Choroid plexus epithelial cell (primary cell): Measurements from ENCODE around the gene TBC1D21.

Source experiments
- DNase-seq: peaks from one replicate; pipeline ENCODE4 v3.0.0-alpha.2; 2010; ENCODE audit warnings: low read depth
- H3K4me3 ChIP-seq: 2 replicates; pipeline ENCODE4 v1.5.1; 2011; ENCODE audit warnings: low read depth, mild to moderate bottlenecking, control low read depth, low read length, moderate library complexity
- TF ChIP-seq, protein P1 (sequence below): conservative IDR thresholded peaks from 2 replicates; pipeline ENCODE4 v1.5.1; 2011; ENCODE audit warnings: low read depth, mild to moderate bottlenecking, control low read depth, inconsistent platforms, low read length, moderate library complexity

The TBC1D21 gene, protein sequence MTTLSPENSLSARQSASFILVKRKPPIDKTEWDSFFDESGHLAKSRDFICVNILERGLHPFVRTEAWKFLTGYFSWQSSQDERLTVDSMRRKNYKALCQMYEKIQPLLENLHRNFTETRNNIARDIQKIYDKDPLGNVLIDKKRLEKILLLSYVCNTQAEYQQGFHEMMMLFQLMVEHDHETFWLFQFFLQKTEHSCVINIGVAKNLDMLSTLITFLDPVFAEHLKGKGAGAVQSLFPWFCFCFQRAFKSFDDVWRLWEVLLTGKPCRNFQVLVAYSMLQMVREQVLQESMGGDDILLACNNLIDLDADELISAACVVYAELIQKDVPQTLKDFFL

DNA sequence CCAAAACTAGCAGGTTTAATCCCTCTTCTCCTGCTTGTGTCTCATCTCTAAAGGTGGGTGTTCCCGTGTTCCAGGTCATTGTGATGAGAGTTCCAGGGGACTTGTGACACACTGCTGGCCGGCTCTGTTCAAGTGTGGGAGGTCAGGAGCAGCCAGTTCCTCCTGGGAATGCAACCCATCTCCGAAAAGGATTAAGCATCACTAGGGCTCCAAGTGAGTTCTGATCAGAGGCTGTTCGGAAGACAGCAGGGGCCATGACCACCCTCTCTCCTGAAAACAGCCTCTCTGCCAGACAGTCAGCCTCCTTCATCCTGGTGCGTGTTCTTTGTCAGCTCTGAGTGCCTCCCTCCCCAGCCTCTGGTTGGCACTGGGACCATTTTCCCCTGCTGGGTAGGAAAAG lies at the start of gene TBC1D21:
Gene TBC1D21, plus strand, starts transcription at position 109 of the 400 bp plus-strand sequence. Its CDS starts 146 bp downstream, at position 255.
- H3K4me3 ChIP-seq: no peak within 1 kb of the TSS
- TF ChIP-seq, protein P1, sequence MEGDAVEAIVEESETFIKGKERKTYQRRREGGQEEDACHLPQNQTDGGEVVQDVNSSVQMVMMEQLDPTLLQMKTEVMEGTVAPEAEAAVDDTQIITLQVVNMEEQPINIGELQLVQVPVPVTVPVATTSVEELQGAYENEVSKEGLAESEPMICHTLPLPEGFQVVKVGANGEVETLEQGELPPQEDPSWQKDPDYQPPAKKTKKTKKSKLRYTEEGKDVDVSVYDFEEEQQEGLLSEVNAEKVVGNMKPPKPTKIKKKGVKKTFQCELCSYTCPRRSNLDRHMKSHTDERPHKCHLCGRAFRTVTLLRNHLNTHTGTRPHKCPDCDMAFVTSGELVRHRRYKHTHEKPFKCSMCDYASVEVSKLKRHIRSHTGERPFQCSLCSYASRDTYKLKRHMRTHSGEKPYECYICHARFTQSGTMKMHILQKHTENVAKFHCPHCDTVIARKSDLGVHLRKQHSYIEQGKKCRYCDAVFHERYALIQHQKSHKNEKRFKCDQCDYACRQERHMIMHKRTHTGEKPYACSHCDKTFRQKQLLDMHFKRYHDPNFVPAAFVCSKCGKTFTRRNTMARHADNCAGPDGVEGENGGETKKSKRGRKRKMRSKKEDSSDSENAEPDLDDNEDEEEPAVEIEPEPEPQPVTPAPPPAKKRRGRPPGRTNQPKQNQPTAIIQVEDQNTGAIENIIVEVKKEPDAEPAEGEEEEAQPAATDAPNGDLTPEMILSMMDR: no peak
- DNase-seq: no peak

DNA sequence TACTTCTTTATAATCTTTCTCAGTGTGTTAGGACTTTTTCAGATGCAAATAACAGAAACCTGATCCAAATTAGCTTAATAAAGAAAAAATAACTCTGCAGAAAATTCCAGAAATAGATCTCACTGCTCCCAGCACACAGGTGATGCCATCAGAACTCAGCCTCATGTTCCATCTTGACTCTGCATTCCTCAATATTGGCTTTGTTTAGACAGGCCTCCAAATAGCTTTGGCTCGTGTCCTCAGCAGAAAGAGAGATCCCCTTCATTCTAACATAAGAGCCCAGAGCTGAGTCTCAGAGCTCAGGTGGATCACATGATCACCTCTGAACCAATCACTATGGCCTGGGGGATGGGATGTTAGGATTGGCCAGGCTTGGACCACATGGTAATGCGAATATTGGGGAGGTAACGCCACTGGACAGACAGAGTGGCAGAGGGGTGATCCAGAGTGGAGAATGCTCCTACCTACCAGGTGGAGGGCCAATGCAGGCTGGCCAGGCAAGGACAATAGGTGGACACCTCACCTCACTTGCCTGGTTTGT lies 46.6 kb upstream of the TBC1D21 start:
- no peak overlapping the region for H3K4me3 ChIP-seq
- TF ChIP-seq, protein P1: no peak
- no peak for DNase-seq

DNA sequence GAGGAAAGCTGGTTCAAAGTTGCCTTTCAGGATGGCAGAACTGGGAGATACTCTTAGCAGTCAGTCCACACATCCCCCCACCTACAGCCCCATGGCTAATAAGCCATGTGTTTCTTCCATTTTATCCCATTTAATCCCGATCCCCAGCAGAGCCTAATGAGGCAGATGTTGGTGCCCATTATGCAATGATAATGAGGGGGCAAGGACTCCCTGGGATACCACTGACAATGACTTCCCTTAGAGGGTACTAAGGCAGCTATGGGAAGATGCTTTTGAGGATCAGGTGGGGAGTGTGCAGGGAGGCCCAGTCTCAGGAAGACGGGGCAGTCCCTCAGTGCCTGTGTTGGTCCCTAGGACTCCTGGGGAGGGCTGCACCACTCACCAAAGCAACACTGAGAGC lies 43.8 kb upstream of the TBC1D21 start:
- H3K4me3 ChIP-seq: no peak overlapping the region
- DNase-seq: no peak
- TF ChIP-seq, protein P1: no peak

- TF ChIP-seq, protein P1: no peak
- DNase-seq: peak; percentile 5
- no peak overlapping the region for H3K4me3 ChIP-seq
Observed at GRCh38 chr15:73832657-73833056, 40.7 kb upstream of the TBC1D21 start.

DNA sequence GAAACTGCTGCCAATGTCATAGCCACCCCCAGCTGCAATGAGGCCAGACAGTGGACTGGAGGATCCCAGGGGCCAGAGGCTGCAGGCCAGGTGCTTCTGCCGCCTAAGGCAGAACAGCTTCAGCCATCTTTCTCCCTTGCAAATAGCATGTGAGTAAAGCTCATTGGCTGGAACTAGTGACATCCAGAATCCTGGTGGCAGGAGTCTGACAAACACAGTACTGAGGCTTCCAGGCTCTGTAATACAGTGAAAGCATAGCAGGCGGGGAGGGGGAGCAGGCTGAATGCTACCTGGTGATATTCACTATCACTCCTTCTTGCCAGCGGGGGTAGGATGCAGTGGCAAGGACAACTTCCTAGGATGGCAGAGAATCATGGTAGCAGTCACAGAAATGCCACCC lies 36.5 kb upstream of the TBC1D21 start:
- no peak for DNase-seq
- no peak overlapping the region for H3K4me3 ChIP-seq
- TF ChIP-seq, protein P1: no peak

DNA sequence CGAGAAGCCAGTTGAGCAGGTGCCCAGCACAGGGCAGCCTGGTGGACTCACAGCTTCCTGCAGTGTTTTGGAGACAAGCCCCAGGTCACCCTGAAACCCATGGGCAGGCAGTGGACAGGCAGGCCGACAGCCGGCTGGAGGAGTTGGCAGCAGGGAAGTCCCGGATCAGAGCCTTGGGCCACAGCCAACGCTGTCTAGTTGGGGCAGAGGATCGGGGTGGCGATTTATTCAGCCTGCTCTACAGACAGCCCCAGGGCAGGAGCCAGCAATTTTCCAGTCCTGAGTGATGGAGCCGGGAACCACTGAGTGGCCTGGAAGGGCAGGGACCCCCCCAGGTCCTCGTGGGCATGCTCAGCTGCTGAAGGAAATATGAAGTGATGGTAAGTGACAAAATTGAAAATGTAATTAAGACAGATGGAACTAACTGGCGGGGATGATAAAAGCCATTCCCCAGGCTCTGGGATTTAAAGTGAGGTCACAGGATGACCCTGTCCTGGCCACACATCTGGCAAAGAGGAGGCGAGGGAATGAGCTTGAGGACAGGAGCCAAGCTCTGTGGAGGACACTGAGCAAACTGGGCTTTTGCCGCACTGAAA lies 34.4 kb upstream of the TBC1D21 start:
- H3K4me3 ChIP-seq: no peak overlapping the region
- no peak for DNase-seq
- TF ChIP-seq, protein P1: no peak
